ENCODE results near the gene TEAD1. TPM values are rescaled to one million over a fixed set of nuclear protein-coding genes. Genes with fewer than 3 reads are reported as not detected.
"Not testable (repeated sequence)": the region's sequence is repeated elsewhere in the genome, so short reads cannot be mapped to it uniquely, and the experiment has no call there.

Gene TEAD1
- total and polyA plus RNA-seq, 4 donors = 9.1 to 38.4 (median 10.7) TPM

DNA sequence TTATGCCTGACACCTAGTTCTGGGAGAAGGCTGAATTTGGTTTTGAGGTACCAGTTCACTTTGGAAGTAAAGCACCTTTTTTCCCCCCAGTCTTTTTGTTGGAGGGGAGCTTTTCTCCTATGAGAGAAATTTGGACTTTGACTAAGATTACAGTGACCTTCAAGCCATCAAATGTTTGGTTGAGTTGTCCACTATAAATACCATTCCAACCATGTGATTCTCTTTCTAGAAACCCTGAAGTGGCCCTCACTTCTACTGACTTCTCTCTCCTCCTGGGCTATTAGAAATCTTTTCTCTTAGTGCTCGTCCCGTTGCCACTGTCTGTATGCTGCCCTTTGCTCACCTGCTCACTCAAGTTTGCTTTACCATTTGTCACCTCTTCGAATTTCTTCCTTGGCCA is 82.6 kb downstream of the TEAD1 start (continued):
- no peak for TF ChIP-seq ZBTB33 (IDR thresholded peaks at IDR 0.05)
- TF ChIP-seq GABPA (IDR thresholded peaks at IDR 0.05 in 1 of 2, conservative IDR thresholded peaks at IDR 0.05 in 1 of 2) = no peak
- TF ChIP-seq RAD21 (IDR thresholded peaks at IDR 0.05) = no peak

DNA sequence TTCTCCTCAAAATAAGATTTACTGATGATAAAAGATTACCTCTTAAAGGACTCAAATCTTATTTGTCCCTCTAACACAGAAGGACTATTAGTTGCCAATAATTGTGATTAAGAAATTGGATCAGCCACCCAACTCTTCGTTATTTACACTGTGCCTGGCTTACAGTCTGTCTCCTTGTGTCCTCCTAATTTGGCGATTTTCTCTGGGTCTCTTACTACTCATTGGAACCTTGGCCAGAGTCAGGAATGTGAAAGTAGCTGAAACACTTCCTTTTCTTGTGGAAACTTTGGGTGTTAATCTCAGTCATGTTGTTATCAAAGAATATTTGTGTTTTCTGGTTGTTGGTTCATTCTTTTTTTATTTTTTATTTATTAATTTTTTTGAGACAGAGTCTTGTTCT is 83.2 kb downstream of the TEAD1 start:
- no peak for DNase-seq (ENCODE audit: low spot score)
- no peak for TF ChIP-seq SP1 (IDR thresholded peaks at IDR 0.05)
- no peak for TF ChIP-seq RXRA (IDR thresholded peaks at IDR 0.05)
- TF ChIP-seq ATF3 (IDR thresholded peaks at IDR 0.05) = no peak
- no peak for TF ChIP-seq HNF4G (IDR thresholded peaks at IDR 0.05)
- no peak for TF ChIP-seq REST (IDR thresholded peaks at IDR 0.05)
- TF ChIP-seq TAF1 (conservative IDR thresholded peaks at IDR 0.05) = no peak
- TF ChIP-seq YY1 (IDR thresholded peaks at IDR 0.05) = no peak
- TF ChIP-seq FOXA1 (IDR thresholded peaks at IDR 0.05) = no peak
- TF ChIP-seq, protein P1, sequence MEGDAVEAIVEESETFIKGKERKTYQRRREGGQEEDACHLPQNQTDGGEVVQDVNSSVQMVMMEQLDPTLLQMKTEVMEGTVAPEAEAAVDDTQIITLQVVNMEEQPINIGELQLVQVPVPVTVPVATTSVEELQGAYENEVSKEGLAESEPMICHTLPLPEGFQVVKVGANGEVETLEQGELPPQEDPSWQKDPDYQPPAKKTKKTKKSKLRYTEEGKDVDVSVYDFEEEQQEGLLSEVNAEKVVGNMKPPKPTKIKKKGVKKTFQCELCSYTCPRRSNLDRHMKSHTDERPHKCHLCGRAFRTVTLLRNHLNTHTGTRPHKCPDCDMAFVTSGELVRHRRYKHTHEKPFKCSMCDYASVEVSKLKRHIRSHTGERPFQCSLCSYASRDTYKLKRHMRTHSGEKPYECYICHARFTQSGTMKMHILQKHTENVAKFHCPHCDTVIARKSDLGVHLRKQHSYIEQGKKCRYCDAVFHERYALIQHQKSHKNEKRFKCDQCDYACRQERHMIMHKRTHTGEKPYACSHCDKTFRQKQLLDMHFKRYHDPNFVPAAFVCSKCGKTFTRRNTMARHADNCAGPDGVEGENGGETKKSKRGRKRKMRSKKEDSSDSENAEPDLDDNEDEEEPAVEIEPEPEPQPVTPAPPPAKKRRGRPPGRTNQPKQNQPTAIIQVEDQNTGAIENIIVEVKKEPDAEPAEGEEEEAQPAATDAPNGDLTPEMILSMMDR (IDR thresholded peaks at IDR 0.05; ENCODE audit: low read depth, low read length, missing input control) = no peak
- TF ChIP-seq EGR1 (IDR thresholded peaks at IDR 0.05; ENCODE audit: low read depth in 2 of 2) = no peak
- TF ChIP-seq MAX (IDR thresholded peaks at IDR 0.05) = no peak
- no peak for TF ChIP-seq JUND (IDR thresholded peaks at IDR 0.05)
- TF ChIP-seq RAD21 (IDR thresholded peaks at IDR 0.05) = no peak

DNA sequence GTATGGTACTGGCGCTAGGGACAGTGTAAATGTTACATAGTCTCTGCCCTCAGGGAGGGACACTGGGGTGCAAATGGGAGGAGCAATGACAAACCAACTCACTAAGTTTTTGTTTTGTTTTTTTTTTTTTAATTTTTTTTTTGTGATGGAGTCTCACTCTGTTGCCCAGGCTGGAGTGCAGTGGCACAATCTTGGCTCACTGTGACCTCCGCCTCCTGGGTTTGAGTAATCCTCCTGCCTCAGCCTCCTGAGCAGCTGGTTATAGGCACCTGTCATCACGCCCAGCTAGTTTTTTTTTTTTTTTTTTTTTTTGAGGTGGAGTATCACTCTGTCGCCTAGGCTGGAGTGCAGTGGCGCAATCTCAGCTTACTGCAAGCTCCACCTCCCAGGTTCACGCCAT is 83.9 kb downstream of the TEAD1 start:
- not testable (repeated sequence) for H3K4me1 ChIP-seq (ENCODE audit: control insufficient read depth in 4 of 4, insufficient read depth in 4 of 4, low read length in 3 of 4); H3K4me3 ChIP-seq (ENCODE audit: low read depth in 1 of 3, low read length in 3 of 3); H3K27me3 ChIP-seq (ENCODE audit: control insufficient read depth in 4 of 4, insufficient read depth in 4 of 4, low read length in 3 of 4); H3K9ac ChIP-seq (ENCODE audit: low read depth in 1 of 2, low read length in 2 of 2); H3K36me3 ChIP-seq (ENCODE audit: control insufficient read depth in 4 of 4, insufficient read depth in 3 of 4, low read depth in 1 of 4, low read length in 3 of 4); H3K9me3 ChIP-seq (ENCODE audit: control insufficient read depth in 4 of 4, low read length in 3 of 4); H3K27ac ChIP-seq (ENCODE audit: low read depth in 1 of 2, low read length in 2 of 2); DNase-seq (ENCODE audit: low spot score)
- WGBS = 92% methylated on average over 6 of the region's 6 CpGs

More for the DNA sequence above, 83.2 kb downstream of the TEAD1 start:
- WGBS = 43% methylated on average over 2 of the region's 2 CpGs
- Histone ChIP-seq H3K27ac (ENCODE audit: low read depth in 1 of 2, low read length in 2 of 2) (no peak overlapping the region), H3K4me3 (ENCODE audit: low read depth in 1 of 3, low read length in 3 of 3) (no peak overlapping the region), H3K9ac (ENCODE audit: low read depth in 1 of 2, low read length in 2 of 2) (no peak overlapping the region), H3K27me3 (ENCODE audit: control insufficient read depth in 4 of 4, insufficient read depth in 4 of 4, low read length in 3 of 4) (no peaks in the 10 kb centered on the region), H3K36me3 (ENCODE audit: control insufficient read depth in 4 of 4, insufficient read depth in 3 of 4, low read depth in 1 of 4, low read length in 3 of 4) (no peaks in the 10 kb centered on the region), H3K9me3 (ENCODE audit: control insufficient read depth in 4 of 4, low read length in 3 of 4) (no peaks in the 10 kb centered on the region), H3K4me1 (ENCODE audit: control insufficient read depth in 4 of 4, insufficient read depth in 4 of 4, low read length in 3 of 4) (peaks cover 0 to 3% (median 2%) of the 10 kb centered on the region in 4 donors)

All from liver (tissue), 9 donors.